Measurements from ENCODE around the gene DENND1B.
"Not testable (repeated sequence)": the region's sequence is repeated elsewhere in the genome, so short reads cannot be mapped to it uniquely, and the experiment has no call there.

The DENND1B gene

GRCh38 chr1:197782722-197783360, 7.6 kb upstream of the DENND1B start:
- DNase-seq (ENCODE audit: low read depth): no peak

DNA sequence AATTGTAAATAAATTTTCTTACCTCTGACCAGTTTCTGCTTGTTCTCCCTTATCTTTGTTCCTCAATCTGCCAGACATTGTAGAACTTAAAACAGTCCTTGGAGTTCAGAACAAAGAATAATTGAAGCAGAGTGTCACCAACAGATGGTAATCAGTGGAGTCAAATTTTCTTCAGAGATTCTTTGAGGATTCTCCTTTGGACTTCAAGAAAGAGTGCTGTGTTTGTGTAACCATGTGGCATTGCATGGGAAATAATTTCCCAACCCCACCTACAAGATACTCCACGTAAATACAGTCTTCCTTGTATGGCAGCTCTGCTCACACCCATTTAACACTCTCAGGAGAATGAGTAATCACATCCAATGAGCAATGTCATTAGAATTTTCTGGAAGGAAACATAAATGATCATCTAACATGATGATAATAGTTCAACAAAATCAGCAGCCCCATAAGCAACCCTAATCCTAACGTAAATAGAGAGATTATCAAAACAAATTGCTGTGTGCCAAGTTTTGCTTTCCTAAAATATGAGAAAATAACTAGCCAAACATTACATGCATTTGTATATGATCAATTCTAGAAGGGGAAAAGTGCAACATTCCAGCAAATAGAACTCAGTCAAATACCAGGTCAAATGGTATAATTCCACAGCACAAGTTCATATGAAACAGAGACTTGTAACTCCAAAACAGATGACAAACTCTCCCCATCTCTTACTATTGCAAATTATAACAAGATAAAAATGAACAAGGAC, 6.9 kb upstream of the DENND1B start:
- DNase-seq (ENCODE audit: low read depth): no peak

- DNase-seq (ENCODE audit: low read depth): no peak
Observed at GRCh38 chr1:197779921-197780320, 4.6 kb upstream of the DENND1B start.

DNA sequence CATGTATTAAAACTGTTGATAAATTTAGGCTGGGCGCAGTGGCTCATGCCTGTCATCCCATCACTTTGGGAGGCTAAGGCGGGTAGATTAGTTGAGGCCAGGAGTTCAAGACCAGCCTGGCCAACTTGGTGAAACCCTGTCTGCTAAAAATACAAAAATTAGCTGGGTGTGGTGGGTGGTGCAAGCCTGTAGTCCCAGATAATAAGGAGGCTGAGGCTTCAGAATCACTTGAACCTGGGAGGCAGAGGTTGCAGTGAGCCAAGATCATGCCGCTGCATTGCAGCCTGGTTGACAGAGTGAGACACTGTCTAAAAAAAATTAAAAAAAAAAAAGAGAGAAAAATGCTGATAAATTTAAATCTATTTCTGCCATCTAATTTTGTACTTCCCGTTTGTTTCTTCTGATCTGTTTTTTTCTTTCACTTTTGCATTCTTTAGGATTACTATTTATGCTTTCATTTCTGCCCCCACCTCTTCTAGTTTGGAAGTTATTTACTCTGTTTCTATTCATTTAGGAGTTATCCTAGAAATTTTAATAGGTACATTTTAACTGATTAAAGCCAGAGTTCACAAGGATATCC, 3.2 kb upstream of the DENND1B start:
- DNase-seq (ENCODE audit: low read depth): no peak

- no peak for DNase-seq (ENCODE audit: low read depth)
Observed at GRCh38 chr1:197776351-197777105, 1.2 kb upstream of the DENND1B start.

GRCh38 chr1:197774466-197775281, 606 bp downstream of the DENND1B start:
- DNase-seq (ENCODE audit: low read depth): peak; percentile 25

DNA sequence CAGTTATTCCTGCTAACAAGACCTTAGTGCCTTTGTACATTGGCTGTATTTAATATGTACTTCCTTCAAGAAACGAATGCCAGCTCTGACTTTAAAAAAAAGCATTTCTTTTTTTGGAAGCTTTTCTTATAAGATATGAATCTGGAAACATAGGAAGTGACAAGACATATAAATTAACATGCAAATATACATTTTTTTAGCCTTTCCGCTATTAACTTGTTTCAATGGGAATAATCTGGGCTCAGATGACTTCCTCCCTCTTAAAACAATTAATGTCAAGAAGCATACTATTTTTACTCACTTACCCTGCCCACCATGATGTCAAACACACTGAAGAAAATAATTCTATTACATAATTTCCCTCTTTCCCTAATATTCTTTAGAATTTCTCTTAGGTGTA, 1.4 kb downstream of the DENND1B start:
- no peak for DNase-seq (ENCODE audit: low read depth)

- no peak for DNase-seq (ENCODE audit: low read depth)
Observed at GRCh38 chr1:197771904-197772556, 3.2 kb downstream of the DENND1B start.

DNA sequence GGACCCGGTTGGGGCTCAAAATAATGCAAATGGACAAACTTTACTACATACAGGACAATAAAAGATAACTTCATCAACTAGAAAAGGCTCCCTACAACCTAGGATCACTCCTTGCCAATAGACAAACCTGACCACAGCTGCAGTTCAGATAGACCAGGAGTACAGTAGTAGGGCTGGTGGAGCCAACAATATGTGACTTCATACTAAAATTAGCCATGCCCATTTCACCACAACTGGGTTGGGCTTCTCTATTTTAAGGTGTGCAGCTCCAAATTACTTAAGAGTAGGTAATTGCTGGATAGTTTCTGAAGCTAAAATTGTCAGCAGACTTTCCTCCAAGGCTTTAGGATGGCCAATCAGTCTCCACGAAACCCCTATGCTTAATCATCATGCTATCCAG, 3.9 kb downstream of the DENND1B start:
- no peak for DNase-seq (ENCODE audit: low read depth)

DNA sequence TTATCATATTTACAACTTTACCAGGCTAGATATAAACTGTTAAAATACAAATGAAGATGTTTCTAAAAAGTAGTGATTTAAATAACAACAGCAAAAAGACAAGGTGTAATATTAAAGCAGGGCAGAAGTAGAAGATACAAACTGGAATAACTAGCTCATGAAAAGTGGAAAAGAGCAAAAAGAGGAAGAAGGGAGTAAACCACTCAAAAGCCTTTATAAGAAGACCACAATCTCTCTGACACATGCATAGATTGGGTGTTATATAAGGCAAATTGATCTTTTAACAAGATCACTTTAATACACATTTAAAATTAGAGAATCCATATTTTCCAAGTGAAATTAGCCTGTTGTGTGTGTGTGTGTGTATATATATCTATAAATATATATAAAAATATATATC, 5.0 kb downstream of the DENND1B start:
- DNase-seq (ENCODE audit: low read depth): no peak

GRCh38 chr1:197769287-197769686, 6.0 kb downstream of the DENND1B start:
- no peak for DNase-seq (ENCODE audit: low read depth)

DNA sequence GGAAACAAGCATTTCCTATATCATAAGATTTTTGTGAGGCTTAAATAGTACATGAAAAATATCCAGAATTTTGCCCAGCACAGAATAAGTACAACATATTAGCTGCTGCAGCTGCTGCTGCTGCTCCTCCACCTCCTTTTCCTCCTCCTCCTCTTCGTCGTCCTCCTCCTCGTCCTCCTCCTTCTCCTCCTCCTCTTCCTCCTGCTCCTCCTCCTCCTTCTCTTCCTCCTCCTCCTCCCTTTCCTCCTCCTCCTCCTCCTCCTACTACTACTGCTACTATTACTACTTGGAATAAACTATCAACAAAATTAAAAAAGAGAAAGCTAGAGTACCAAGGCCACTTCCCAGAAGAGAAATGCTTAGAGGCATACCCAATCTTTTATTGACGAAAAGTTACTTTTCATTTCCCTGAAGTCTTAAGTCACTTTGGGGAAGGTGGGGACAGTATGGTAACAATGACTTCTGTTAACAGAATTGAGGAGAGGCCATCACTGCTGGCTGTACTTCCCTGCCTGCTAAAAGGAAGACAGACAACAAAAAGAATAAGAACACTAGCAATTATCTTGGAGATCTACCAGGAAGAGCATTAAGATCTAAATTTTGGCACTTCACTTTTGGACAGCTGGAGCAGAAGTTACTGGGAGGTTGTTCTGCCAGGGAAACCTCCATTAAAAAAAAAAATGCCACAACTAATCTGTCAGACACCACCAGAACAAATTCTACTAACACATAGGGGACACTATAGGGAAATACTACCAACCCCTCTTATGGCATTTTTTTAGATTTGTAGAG, 7.1 kb downstream of the DENND1B start:
- DNase-seq (ENCODE audit: low read depth): no peak

- no peak for DNase-seq (ENCODE audit: low read depth)
Observed at GRCh38 chr1:197763769-197764168, 11.5 kb downstream of the DENND1B start.

- DNase-seq (ENCODE audit: low read depth): no peak
Observed at GRCh38 chr1:197763307-197763706, 12.0 kb downstream of the DENND1B start.

DNA sequence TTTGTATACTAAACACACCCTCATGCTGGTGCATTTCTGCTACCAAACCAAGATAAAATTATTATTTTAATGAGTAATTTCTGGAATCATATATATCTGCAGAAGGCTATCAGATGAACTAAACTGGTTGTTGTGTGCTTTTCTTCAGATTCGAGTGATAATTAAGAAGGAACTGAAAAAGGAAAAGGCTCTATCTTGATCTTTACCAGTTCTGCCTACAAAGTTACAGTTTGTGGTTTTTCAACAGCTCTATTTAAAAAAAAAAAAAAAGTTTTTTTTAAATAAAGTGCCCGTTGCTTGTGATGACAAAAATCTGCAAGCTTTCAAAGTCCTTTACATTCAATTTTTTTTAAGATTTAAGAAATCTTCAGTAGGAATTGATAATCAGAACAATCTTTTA, 13.6 kb downstream of the DENND1B start:
- DNase-seq (ENCODE audit: low read depth): no peak

GRCh38 chr1:197755553-197755952, 19.7 kb downstream of the DENND1B start:
- DNase-seq (ENCODE audit: low read depth): not testable (repeated sequence)

- not testable (repeated sequence) for DNase-seq (ENCODE audit: low read depth)
Observed at GRCh38 chr1:197752652-197753164, 22.6 kb downstream of the DENND1B start.

DNA sequence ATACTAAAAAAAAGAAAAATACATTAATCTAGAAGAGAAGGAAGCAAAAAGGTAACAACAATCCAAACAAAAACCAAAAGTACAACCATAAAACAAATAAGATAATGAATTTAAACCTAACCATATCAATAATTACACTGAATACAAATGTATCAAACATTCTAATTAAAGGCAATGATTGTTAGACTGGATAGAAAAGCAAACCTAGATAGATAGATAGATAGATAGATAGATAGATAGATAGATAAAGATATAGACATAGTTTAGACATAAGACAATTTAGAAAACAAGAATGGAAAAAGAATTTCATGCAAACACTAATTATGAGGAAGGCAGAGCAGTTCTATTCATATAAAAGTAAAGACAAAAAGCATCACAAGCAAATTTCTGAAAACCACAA, 24.9 kb downstream of the DENND1B start:
- no peak for DNase-seq (ENCODE audit: low read depth)

- no peak for DNase-seq (ENCODE audit: low read depth)
Observed at GRCh38 chr1:197745911-197746310, 29.4 kb downstream of the DENND1B start.

GRCh38 chr1:197744979-197745378, 30.3 kb downstream of the DENND1B start:
- no peak for DNase-seq (ENCODE audit: low read depth)
